ENCODE results near the gene ZNF608. TPM values are rescaled to one million over a fixed set of nuclear protein-coding genes. Genes with fewer than 3 reads are reported as not detected.

ZNF608 gene
- total and polyA plus RNA-seq, 4 donors = 9.5 to 83.2 (median 20.4) TPM

GRCh38 chr5:124737651-124738050, 8.8 kb downstream of the ZNF608 start:
- WGBS, 2 donors = 76 to 96% methylated on average over 1 of the region's 1 CpG
- no peaks in the 10 kb centered on the region for H3K27me3 ChIP-seq (ENCODE audit: control insufficient read depth in 3 of 3, insufficient read depth in 3 of 3, low read length in 2 of 3)
- H3K9ac ChIP-seq (ENCODE audit: insufficient read depth in 1 of 2, low read length in 2 of 2) = no peak overlapping the region
- no peaks in the 10 kb centered on the region for H3K9me3 ChIP-seq (ENCODE audit: control insufficient read depth in 4 of 4, insufficient read depth in 3 of 4, low read length in 3 of 4)
- no peak overlapping the region for H3K4me3 ChIP-seq
- no peak for TF ChIP-seq CTCF (IDR thresholded peaks at IDR 0.05; ENCODE audit: control extremely low read depth, extremely low read depth)
- H3K4me1 ChIP-seq (ENCODE audit: control insufficient read depth in 5 of 5, insufficient read depth in 5 of 5, low read length in 5 of 5) = peaks cover 8 to 96% (median 51%) of the 10 kb centered on the region in 5 donors
- no peak overlapping the region for H3K27ac ChIP-seq (ENCODE audit: low read depth in 1 of 2, low read length in 1 of 2)
- ATAC-seq (ENCODE audit: insufficient read depth, low FRiP score) (no peak), DNase-seq (no peak)
- no peaks in the 10 kb centered on the region for H3K36me3 ChIP-seq (ENCODE audit: control insufficient read depth in 4 of 4, insufficient read depth in 4 of 4, low read length in 4 of 4)

- H3K9me3 ChIP-seq (ENCODE audit: control insufficient read depth in 4 of 4, insufficient read depth in 3 of 4, low read length in 3 of 4) = no peaks in the 10 kb centered on the region
- DNase-seq (peak in 1 of 3 donors; percentile 49), ATAC-seq (ENCODE audit: insufficient read depth, low FRiP score) (no peak)
- no peaks in the 10 kb centered on the region for H3K36me3 ChIP-seq (ENCODE audit: control insufficient read depth in 4 of 4, insufficient read depth in 4 of 4, low read length in 4 of 4)
- no peak for TF ChIP-seq CTCF (IDR thresholded peaks at IDR 0.05; ENCODE audit: control extremely low read depth, extremely low read depth)
- H3K27ac ChIP-seq (ENCODE audit: low read depth in 1 of 2, low read length in 1 of 2) = no peak overlapping the region
- WGBS, 2 donors = 55 to 78% methylated on average over 3 of the region's 3 CpGs
- no peak overlapping the region for H3K4me3 ChIP-seq
- no peaks in the 10 kb centered on the region for H3K27me3 ChIP-seq (ENCODE audit: control insufficient read depth in 3 of 3, insufficient read depth in 3 of 3, low read length in 2 of 3)
- no peak overlapping the region for H3K9ac ChIP-seq (ENCODE audit: insufficient read depth in 1 of 2, low read length in 2 of 2)
- H3K4me1 ChIP-seq (ENCODE audit: control insufficient read depth in 5 of 5, insufficient read depth in 5 of 5, low read length in 5 of 5) = peaks cover 8 to 97% (median 52%) of the 10 kb centered on the region in 5 donors
Measured at GRCh38 chr5:124736805-124737188, 9.6 kb downstream of the ZNF608 start.

GRCh38 chr5:124736082-124736804, 10.2 kb downstream of the ZNF608 start:
- no peaks in the 10 kb centered on the region for H3K36me3 ChIP-seq (ENCODE audit: control insufficient read depth in 4 of 4, insufficient read depth in 4 of 4, low read length in 4 of 4)
- TF ChIP-seq CTCF (IDR thresholded peaks at IDR 0.05; ENCODE audit: control extremely low read depth, extremely low read depth) = no peak
- no peak overlapping the region for H3K4me3 ChIP-seq
- peak overlapping the region in 1 of 2 donors; percentile 40 for H3K27ac ChIP-seq (ENCODE audit: low read depth in 1 of 2, low read length in 1 of 2)
- H3K9ac ChIP-seq (ENCODE audit: insufficient read depth in 1 of 2, low read length in 2 of 2) = peak overlapping the region in 1 of 2 donors; percentile 15
- H3K27me3 ChIP-seq (ENCODE audit: control insufficient read depth in 3 of 3, insufficient read depth in 3 of 3, low read length in 2 of 3) = no peaks in the 10 kb centered on the region
- ATAC-seq (ENCODE audit: insufficient read depth, low FRiP score) (no peak), DNase-seq (peak in 2 of 3 donors; percentile 56 to 62)
- 51 to 72% methylated on average over 6 of the region's 6 CpGs for WGBS, 2 donors
- no peaks in the 10 kb centered on the region for H3K9me3 ChIP-seq (ENCODE audit: control insufficient read depth in 4 of 4, insufficient read depth in 3 of 4, low read length in 3 of 4)
- peaks cover 8 to 93% (median 47%) of the 10 kb centered on the region in 5 donors for H3K4me1 ChIP-seq (ENCODE audit: control insufficient read depth in 5 of 5, insufficient read depth in 5 of 5, low read length in 5 of 5)
